ENCODE measurements around the gene B4GALT2. TPM values are rescaled to one million over a fixed set of nuclear protein-coding genes. Genes with fewer than 3 reads are reported as not detected.

Gene B4GALT2
- total RNA-seq, 4 donors from 2014 or later, result 8.2 to 28.9 (median 22.2) TPM

DNA sequence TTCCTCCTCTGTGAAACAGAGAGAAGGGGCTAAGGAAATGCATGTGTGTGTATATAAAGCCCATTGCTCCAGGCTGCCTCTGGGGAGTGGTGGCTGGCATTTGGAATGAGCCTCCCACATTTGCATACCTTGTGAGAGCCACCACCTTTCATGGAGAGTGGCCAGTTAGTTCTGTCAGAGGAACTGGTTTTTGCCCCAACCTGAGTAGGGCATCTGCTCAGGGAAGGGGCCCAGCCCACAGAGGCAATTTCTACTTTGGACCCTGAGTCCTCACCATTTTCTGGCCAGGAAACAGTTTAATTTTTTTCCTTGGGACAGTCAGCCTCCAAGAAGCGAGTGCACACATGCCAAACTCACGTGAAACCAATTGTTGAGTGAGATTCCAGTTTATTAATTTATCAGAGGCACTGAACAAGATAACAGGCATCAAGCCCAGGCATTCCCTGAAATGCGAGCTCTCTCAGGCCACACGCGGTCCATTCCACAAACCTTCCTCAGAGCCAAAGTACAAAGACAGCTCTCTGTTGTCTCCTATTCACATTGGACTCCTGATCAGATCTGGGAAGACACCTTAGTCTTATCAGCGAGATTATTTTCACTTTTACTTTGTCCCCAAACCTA is 53.3 kb downstream of the B4GALT2 start:
- peak in 1 of 2 donors; percentile 57 for TF ChIP-seq POLR2A (IDR thresholded peaks at IDR 0.05)
- TF ChIP-seq, protein P1, sequence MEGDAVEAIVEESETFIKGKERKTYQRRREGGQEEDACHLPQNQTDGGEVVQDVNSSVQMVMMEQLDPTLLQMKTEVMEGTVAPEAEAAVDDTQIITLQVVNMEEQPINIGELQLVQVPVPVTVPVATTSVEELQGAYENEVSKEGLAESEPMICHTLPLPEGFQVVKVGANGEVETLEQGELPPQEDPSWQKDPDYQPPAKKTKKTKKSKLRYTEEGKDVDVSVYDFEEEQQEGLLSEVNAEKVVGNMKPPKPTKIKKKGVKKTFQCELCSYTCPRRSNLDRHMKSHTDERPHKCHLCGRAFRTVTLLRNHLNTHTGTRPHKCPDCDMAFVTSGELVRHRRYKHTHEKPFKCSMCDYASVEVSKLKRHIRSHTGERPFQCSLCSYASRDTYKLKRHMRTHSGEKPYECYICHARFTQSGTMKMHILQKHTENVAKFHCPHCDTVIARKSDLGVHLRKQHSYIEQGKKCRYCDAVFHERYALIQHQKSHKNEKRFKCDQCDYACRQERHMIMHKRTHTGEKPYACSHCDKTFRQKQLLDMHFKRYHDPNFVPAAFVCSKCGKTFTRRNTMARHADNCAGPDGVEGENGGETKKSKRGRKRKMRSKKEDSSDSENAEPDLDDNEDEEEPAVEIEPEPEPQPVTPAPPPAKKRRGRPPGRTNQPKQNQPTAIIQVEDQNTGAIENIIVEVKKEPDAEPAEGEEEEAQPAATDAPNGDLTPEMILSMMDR (IDR thresholded peaks at IDR 0.05), result no peak
- peak in 1 of 3 donors; percentile 68 for DNase-seq
- peaks cover 0 to 50% (median 5%) of the 10 kb centered on the region in 4 donors for H3K4me1 ChIP-seq

DNA sequence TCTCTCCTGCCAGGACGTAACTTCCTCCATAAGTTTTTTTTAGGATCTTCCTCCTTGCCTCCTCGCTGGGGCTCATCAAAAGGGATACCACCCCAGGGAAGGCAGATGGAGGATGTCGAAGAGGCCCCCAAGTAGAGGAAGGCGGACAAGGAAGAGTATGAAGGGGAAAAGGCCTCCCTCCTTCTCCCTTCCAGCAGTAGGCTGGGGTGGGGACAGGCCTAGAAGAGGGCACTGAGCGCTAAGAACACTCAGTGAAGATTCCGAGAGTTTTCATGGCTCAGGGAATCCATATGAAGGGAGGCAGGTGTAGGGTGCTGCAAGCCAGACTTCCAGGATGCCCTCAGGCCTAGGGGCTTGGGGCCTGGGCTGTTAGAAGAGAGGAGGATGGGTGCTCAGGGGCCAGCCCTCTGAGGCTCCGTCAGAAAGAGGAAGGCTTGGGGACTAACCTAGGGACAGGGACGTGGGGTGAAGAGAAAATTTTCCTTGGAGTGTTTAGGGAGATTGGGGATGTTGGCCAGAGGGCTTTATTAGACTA is 54.1 kb downstream of the B4GALT2 start:
- Histone ChIP-seq H3K36me3 (no peaks in the 10 kb centered on the region), H3K4me1 (peaks cover 0 to 45% (median 5%) of the 10 kb centered on the region in 4 donors), H3K9me3 (no peaks in the 10 kb centered on the region), H3K4me3 (no peak overlapping the region), H3K27ac (peak overlapping the region in 2 of 4 donors; percentile 93), H3K27me3 (no peaks in the 10 kb centered on the region)
- no peak for TF ChIP-seq POLR2A (IDR thresholded peaks at IDR 0.05)
- TF ChIP-seq, protein P1 (IDR thresholded peaks at IDR 0.05), result no peak
- no peak for DNase-seq

More for the DNA sequence above, 53.3 kb downstream of the B4GALT2 start:
- H3K4me3 ChIP-seq, result peak overlapping the region in 1 of 4 donors; percentile 85
- H3K27me3 ChIP-seq, result no peaks in the 10 kb centered on the region
- no peaks in the 10 kb centered on the region for H3K9me3 ChIP-seq
- H3K36me3 ChIP-seq, result no peaks in the 10 kb centered on the region
- peak overlapping the region in 3 of 4 donors; percentile 75 to 93 (median 93) for H3K27ac ChIP-seq

DNA sequence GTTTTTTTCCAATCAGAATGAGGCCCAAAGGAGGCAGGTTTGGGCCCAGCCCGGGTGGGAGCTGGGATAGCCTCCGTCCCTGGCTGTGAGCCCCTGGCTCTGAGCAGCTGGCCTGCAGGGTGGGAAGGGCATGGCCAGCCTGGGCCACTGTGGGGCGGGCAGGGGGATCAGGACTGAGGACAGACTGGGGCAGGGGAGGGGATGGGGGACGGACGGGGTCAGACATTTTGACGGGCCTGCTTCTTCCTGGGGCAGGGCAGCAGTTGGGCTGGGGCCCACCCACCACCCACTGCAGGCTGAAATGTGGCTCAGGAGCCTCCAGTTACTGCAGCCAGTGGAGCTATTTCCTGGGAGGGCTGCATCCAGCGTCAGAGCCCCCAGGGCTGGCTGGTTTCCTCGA is 54.7 kb downstream of the B4GALT2 start:
- H3K4me3 ChIP-seq, result no peak overlapping the region
- no peak for TF ChIP-seq POLR2A (IDR thresholded peaks at IDR 0.05)
- TF ChIP-seq, protein P1 (IDR thresholded peaks at IDR 0.05), result no peak
- peak overlapping the region in 1 of 4 donors; percentile 17 for H3K27ac ChIP-seq
- no peaks in the 10 kb centered on the region for H3K9me3 ChIP-seq
- DNase-seq, result no peak
- H3K4me1 ChIP-seq, result peaks cover 0 to 42% (median 5%) of the 10 kb centered on the region in 4 donors
- no peaks in the 10 kb centered on the region for H3K27me3 ChIP-seq
- no peaks in the 10 kb centered on the region for H3K36me3 ChIP-seq

DNA sequence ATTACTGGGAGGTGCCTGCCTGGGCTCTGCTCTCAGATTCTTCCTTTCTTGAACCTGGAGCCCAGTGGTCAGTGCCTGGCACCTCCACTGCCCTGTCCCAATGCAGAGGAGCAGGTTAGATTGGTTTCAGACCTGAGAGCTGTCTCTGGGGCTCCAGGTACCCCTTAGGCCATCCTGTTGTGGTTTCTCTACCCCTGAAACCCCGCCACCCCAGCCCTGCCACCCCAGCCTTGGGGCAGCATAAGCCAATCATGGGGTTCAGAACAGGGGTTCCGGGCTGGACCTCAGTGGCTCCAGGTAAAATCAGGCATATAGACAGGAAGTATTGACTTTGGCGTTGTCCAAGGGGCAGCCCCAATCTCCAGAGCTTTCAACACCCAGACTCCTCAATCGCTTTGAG is 55.4 kb downstream of the B4GALT2 start:
- H3K36me3 ChIP-seq, result no peaks in the 10 kb centered on the region
- H3K4me3 ChIP-seq, result no peak overlapping the region
- peaks cover 0 to 36% (median 1%) of the 10 kb centered on the region in 4 donors for H3K4me1 ChIP-seq
- no peak for TF ChIP-seq POLR2A (IDR thresholded peaks at IDR 0.05)
- TF ChIP-seq, protein P1 (IDR thresholded peaks at IDR 0.05), result no peak
- no peaks in the 10 kb centered on the region for H3K9me3 ChIP-seq
- no peak overlapping the region for H3K27ac ChIP-seq
- no peak for DNase-seq
- no peaks in the 10 kb centered on the region for H3K27me3 ChIP-seq

DNA sequence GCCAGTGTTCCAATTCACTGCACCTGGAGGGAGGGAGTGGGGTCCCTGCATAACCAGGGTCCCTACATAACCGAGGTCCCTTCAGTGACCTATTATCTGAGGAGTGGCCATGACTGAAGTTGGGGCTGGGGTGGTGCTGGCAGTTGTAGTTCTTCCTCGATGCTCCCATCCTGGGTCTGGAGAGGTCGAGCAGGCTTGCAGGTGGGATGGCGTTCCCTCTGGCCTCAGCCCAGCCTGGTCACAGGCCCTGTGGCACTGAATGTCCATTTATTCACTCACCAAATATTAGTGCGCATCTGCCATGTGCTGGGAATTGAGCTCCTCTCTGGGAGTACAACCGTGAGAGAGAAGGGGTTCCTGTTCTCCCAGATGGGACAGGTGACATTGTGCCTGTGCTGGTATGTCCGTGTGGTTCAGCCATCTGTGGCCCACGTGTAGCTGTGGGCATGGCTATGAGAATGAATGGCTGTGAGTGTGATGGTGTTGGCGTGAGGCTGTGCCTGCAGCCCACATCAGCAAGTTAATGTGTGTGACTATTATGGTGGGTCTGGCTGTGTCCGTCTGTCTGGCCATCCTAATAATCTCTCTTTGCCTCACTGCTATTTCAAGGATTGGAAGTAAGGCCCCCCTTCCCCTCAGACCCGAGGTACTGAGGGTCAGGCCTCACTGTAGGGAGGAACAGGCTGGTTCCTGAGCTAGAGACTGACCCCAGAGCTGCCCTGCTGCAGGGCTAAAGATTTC is 56.1 kb downstream of the B4GALT2 start:
- DNase-seq, result no peak
- TF ChIP-seq POLR2A (IDR thresholded peaks at IDR 0.05), result no peak
- TF ChIP-seq, protein P1 (IDR thresholded peaks at IDR 0.05), result no peak
- Histone ChIP-seq H3K9me3 (no peaks in the 10 kb centered on the region), H3K27me3 (no peaks in the 10 kb centered on the region), H3K27ac (peak overlapping the region in 2 of 4 donors; percentile 41 to 52), H3K4me3 (no peak overlapping the region), H3K4me1 (peaks cover 0 to 34% (median 0%) of the 10 kb centered on the region in 4 donors), H3K36me3 (no peaks in the 10 kb centered on the region)

Measured in Peyer's patch (tissue), 4 donors.